Upper lobe of left lung (tissue), 6 donors: ENCODE results near the gene SEC14L3. TPM values are rescaled to one million over a fixed set of nuclear protein-coding genes. Genes with fewer than 3 reads are reported as not detected.

Experiments
- ATAC-seq, 2 donors: fragments of 200-7000 bp; cut with Tn5 transposase; one replicate each; pipeline ENCODE4 v1.9.1; 2022; ENCODE audit warnings: mild to moderate bottlenecking in 2 of 2, moderate library complexity in 2 of 2; ENCODE audit not compliant: low FRiP score in 2 of 2
- DNase-seq, 2 donors: peaks; one replicate each; pipeline ENCODE4 v3.0.0-alpha.2; 2019 to 2020
- H3K27ac ChIP-seq, 4 donors: fragments of 200-600 bp; sonication (generic); one replicate each; pipeline ENCODE4 v1.5.1; 2016 to 2019
- H3K27me3 ChIP-seq, 4 donors: fragments of 200-600 bp; sonication (generic); one replicate each; pipeline ENCODE4 v1.5.1; 2017 to 2019
- H3K36me3 ChIP-seq, 4 donors: fragments of 200-600 bp; sonication (generic); one replicate each; pipeline ENCODE4 v1.5.1; 2016 to 2019
- H3K4me1 ChIP-seq, 4 donors: fragments of 200-600 bp; sonication (generic); one replicate each; pipeline ENCODE4 v1.5.1; 2018 to 2019
- H3K4me3 ChIP-seq, 4 donors: fragments of 200-600 bp; sonication (generic); one replicate each; pipeline ENCODE4 v1.5.1; 2017 to 2019; ENCODE audit warnings: mild to moderate bottlenecking in 2 of 4, moderate library complexity in 1 of 4
- H3K9me3 ChIP-seq, 4 donors: fragments of 200-600 bp; sonication (generic); one replicate each; pipeline ENCODE4 v1.5.1; 2018 to 2019
- EP300 ChIP-seq, 4 donors: sonication (generic); formaldehyde crosslinking; IDR thresholded peaks; one replicate each; pipeline ENCODE4 v1.5.1; 2017; ENCODE audit warnings: antibody characterized with exemption in 4 of 4, control low read depth in 2 of 4
- POLR2A ChIP-seq, 4 donors: fragments of 450-650 bp; IDR thresholded peaks; one replicate each; pipeline ENCODE4 v1.5.1; 2016 to 2017; ENCODE audit warnings: antibody characterized with exemption in 4 of 4, mild to moderate bottlenecking in 2 of 4
- POLR2AphosphoS5 ChIP-seq, 2 donors: sonication (generic); formaldehyde crosslinking; IDR thresholded peaks; one replicate each; pipeline ENCODE4 v1.5.1; 2017; ENCODE audit warnings: antibody characterized with exemption in 2 of 2
- WGBS, 2 donors: methylation state at CpG; one replicate each; pipeline ENCODE4 v1.1.5; 2017 to 2018; 5-methylcytosine and 5-hydroxymethylcytosine counted together
- small RNA-seq, 4 donors: library from RNA; depleted of rRNA; stranded (forward); fragments of <200 nt; gene quantifications; one replicate each; pipeline ENCODE3, GENCODE V24; 2016
- total RNA-seq, 6 donors: library from RNA; depleted of rRNA in 4 of 6; stranded (reverse); fragments of >200 nt in 4 of 6; gene quantifications; one replicate each; pipeline versions ENCODE4 v1.1.0 to v1.2.1, GENCODE V29; 2016 to 2021
- donor health status: DM: no; HTN: no; CAD: no; lungs with moderate emphysema.
- donor health status: DM: no; HTN: yes; CAD: no; lungs with severe emphysema.

The SEC14L3 gene
- total RNA-seq, 6 donors from 2014 or later = 0.43 to 2.3 (median 1.1) TPM; not detected in 1

DNA sequence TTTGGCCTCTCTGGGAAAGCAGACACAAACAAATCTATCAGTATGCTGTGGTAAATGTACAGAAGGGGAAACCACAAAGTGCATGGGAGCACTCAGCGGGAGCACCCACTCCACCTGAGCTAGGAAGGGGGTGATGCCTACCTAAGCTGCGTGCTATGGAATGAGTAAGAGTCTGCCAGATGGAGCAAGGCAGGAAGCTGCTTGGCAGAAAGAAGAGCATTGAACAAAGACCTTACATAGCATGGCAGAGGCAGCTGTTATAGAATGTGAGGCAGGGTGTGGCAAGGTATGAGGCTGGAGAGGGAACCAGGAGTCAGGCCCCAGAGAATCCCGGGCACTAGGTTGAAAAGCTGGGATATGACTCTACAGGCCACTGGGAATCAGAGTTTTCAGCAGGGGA lies 60.0 kb downstream of the SEC14L3 start:
- Histone ChIP-seq H3K9me3 (no peaks in the 10 kb centered on the region), H3K27ac (no peak overlapping the region), H3K27me3 (no peaks in the 10 kb centered on the region), H3K36me3 (peaks cover 4 to 63% (median 21%) of the 10 kb centered on the region in 4 donors), H3K4me1 (no peaks in the 10 kb centered on the region), H3K4me3 (no peak overlapping the region)
- TF ChIP-seq POLR2A (IDR thresholded peaks at IDR 0.05) (no peak), POLR2AphosphoS5 (IDR thresholded peaks at IDR 0.05) (no peak), EP300 (IDR thresholded peaks at IDR 0.05) (no peak)
- WGBS, 2 donors = 74 to 82% methylated on average over 3 of the region's 3 CpGs
- ATAC-seq (no peak), DNase-seq (no peak)

Small RNA genes within 50 kb of the gene (small RNA-seq; reads per million reads assigned to genes)
- gene AC004832.3 (0 reads per million in 4 donors), gene RNU6-564P (0 reads per million in 4 donors)

Other genes starting within 250 kb of the SEC14L3 start
- 10 to 100 TPM in 1 of 6 donors, 1 to 10 TPM in 4, under 1 TPM in 1; 0.89 to 16.9 (median 3.8) TPM for gene LIF, start 225.3 kb downstream of the SEC14L3 start, total RNA-seq
- gene OSM, start 205.2 kb downstream of the SEC14L3 start, total RNA-seq = 10 to 100 TPM in 1 of 6 donors, 1 to 10 TPM in 4, under 1 TPM in 1; 0.98 to 11.7 (median 5.1) TPM
- 10 to 100 TPM in 4 of 6 donors, 1 to 10 TPM in 2; 7.0 to 31.5 (median 22.1) TPM for gene CASTOR1, start 182.5 kb downstream of the SEC14L3 start, total RNA-seq
- 10 to 100 TPM; 22.6 to 61.0 (median 36.2) TPM for gene TBC1D10A, start 145.1 kb downstream of the SEC14L3 start, total RNA-seq
- gene SF3A1, start 115.1 kb downstream of the SEC14L3 start, total RNA-seq = 100 to 1,000 TPM in 4 of 6 donors, 10 to 100 TPM in 2; 89.1 to 204 (median 138) TPM
- 10 to 100 TPM in 2 of 6 donors, 1 to 10 TPM in 4; 3.3 to 16.8 (median 7.9) TPM for gene CCDC157, start 115.0 kb downstream of the SEC14L3 start, total RNA-seq
- gene RNF215, start 84.6 kb downstream of the SEC14L3 start, total RNA-seq = 10 to 100 TPM in 5 of 6 donors, 1 to 10 TPM in 1; 9.3 to 30.3 (median 16.5) TPM
- gene SEC14L2, start 75.0 kb downstream of the SEC14L3 start, total RNA-seq = 10 to 100 TPM in 2 of 6 donors, 1 to 10 TPM in 4; 5.6 to 12.6 (median 8.4) TPM
- 10 to 100 TPM in 4 of 6 donors, 1 to 10 TPM in 2; 5.8 to 28.4 (median 12.8) TPM for gene MTFP1, start 46.2 kb downstream of the SEC14L3 start, total RNA-seq
- 10 to 100 TPM; 11.6 to 41.2 (median 17.7) TPM for gene SEC14L4, start 33.7 kb upstream of the SEC14L3 start, total RNA-seq
- 10 to 100 TPM; 11.4 to 41.3 (median 20.9) TPM for gene SEC14L6, start 74.7 kb upstream of the SEC14L3 start, total RNA-seq
- 1 to 10 TPM; 1.7 to 8.4 (median 3.5) TPM for gene GAL3ST1, start 102.6 kb upstream of the SEC14L3 start, total RNA-seq
- gene PES1, start 119.9 kb upstream of the SEC14L3 start, total RNA-seq = 10 to 100 TPM; 27.2 to 66.9 (median 56.9) TPM
- gene TCN2, start 135.2 kb upstream of the SEC14L3 start, total RNA-seq = 10 to 100 TPM; 40.2 to 87.1 (median 60.7) TPM
- 10 to 100 TPM in 2 of 6 donors, 1 to 10 TPM in 4; 1.3 to 14.7 (median 5.8) TPM for gene SLC35E4, start 163.8 kb upstream of the SEC14L3 start, total RNA-seq
- 10 to 100 TPM; 13.0 to 40.9 (median 29.4) TPM for gene DUSP18, start 195.9 kb upstream of the SEC14L3 start, total RNA-seq
- 10 to 100 TPM in 2 of 6 donors, 1 to 10 TPM in 4; 3.5 to 14.5 (median 5.0) TPM for gene OSBP2, start 222.9 kb upstream of the SEC14L3 start, total RNA-seq